GM19438 (cell line): Measurements from ENCODE around the gene NUDT7.

Experiments used
- ATAC-seq: cut with Tn5 transposase; IDR thresholded peaks from one replicate; pipeline ENCODE4 v1.9.1; 2021; ENCODE audit warnings: low read depth; ENCODE audit not compliant: unreplicated experiment

The NUDT7 gene

DNA sequence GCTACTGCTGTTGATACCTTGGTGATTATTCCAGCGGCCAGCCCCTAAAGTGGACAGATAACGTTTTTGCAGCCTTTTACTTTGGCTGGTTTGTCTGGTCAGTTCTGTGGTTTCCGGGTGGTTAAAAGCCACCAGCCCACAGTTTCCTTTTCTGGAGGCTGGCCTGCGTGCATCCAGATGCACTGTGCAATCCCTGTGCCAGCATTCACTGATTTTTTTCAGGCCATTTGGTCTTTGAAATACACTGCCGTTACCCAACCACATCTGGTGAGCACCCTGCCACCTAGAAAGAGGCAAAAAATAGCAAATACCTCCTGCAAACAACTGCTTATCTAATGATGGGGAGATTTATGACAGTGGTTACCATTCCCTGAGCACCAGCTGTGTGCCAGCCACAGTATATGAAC is 797 bp downstream of the NUDT7 start:
- ATAC-seq: peak; percentile 21

DNA sequence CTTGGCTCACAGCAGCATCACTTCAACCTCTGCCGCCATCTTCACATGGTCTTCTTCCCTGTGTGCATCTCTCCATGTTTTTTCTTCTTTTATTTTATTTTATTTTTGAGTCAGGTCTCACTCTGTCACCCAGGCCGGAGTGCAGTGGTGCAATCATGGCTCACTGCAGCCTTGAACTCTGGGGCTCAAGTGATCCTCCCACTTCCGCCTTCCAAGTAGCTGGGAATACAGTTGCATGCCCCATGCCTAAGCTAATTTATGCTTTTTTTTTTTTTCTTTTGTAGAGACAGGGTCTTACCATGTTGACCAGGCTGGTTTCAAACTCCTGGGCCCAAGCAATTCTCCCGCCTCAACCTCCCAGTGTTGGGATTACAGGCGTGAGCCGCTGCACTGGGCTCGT is 1.9 kb downstream of the NUDT7 start:
- no peak for ATAC-seq

- ATAC-seq: no peak
Observed at GRCh38 chr16:77729951-77730350, 7.6 kb downstream of the NUDT7 start.

- no peak for ATAC-seq
Observed at GRCh38 chr16:77732241-77732946, 10.1 kb downstream of the NUDT7 start.

DNA sequence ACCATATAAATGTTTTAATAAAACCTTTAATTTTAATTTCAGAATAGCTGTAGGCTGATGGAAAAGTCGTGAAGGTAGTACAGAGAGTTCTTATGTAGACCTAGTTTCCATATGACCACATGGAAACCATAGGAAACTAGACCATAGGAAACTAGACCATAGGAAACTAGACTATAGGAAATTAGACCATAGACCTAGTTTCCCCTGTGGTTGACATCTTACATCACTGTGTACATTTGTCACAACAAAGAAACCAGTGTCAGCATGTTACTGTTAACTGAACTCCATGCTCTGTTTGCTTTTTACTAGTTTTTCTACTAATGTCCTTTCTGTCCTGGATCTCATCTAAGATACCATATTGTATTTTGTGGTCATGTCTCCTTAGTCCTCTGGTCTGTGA is 14.6 kb downstream of the NUDT7 start:
- no peak for ATAC-seq

GRCh38 chr16:77738706-77739558 is 16.6 kb downstream of the NUDT7 start:
- ATAC-seq: no peak

GRCh38 chr16:77739559-77739892 is 17.2 kb downstream of the NUDT7 start:
- no peak for ATAC-seq

DNA sequence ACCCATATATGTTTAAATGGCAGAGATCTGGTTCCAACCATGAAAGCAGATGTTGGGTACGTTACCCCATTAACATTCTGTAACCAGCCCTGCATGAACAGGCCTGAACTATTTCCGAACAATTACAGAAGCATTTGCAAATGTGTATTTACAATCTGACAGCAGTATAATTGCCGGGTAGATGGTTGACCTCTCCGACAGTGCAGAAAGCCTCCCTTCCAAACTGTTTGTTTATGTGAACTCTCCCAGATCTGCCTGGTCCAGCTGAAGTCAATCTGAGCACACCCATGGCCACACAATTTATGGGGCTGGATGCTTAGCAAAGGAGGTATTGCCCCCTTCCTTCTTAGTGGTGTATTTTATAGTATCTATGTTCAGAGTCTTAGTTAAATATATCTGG is 21.8 kb downstream of the NUDT7 start:
- no peak for ATAC-seq

DNA sequence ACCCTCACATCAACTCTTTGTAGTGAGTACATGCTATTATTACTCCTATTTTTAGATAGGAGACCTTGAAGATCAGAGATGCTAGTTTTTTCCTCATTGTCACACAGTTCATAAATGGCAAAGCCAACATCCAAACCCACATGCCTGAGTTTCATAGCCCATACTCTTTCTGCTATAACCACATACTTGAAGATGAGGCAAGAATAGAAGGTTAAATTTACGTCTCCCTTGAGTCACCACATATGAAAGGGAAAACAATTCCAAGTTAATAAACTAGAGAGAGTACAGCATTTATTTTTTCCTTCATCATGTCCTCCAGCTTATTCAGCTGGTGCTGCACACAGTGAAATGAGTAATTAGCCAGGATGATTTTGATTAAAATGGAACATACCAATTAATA is 23.7 kb downstream of the NUDT7 start:
- no peak for ATAC-seq

DNA sequence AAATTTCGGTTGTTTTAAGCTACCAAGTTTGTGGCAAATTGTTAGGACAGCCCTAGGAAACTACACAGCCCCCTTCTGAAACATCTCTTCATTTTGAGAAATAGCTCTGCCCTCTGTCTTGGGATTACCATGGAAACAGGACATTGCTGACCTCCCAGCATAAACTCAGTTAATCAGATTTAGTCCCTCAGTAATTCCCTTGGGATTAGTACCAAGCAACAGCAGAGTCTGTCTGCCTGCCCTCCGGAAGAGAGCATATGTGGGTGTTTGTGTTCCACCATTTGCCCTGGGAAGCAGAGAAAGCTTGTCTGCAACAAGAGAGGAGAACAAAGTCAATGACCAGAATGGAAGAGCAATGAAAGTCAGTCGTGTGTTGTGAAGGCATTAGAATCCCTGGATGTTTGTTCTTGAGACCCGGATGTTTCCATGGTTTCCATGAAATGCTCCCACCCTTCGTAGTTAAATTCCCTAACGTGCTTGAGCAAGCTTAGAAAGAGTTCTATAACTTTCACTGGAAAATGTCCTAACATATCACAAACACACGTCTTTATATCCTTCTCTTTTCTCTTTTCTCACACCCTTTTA is 26.2 kb downstream of the NUDT7 start:
- no peak for ATAC-seq

GRCh38 chr16:77749415-77749814 is 27.1 kb downstream of the NUDT7 start:
- no peak for ATAC-seq

- no peak for ATAC-seq
Observed at GRCh38 chr16:77758046-77758445, 35.7 kb downstream of the NUDT7 start.

DNA sequence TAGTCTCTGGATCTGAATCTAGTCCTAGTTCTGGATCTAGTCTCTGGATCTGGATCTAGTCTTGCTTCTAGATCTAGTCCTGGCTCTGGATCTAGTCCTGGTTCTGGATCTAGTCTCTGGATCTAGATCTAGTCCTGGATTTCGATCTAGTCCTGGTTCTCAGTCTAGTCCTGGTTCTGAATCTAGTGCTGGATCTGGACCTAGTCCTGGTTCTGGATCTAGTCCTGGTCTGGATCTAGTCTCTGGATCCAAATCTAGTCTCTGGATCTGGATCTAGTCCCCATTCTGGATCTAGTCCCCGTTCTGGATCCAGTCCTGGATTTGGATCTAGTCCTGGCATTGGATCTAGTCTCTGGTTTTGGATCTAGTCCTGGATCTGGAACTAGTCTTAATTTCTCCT is 36.2 kb downstream of the NUDT7 start:
- no peak for ATAC-seq

- ATAC-seq: no peak
Observed at GRCh38 chr16:77759201-77759600, 36.9 kb downstream of the NUDT7 start.

GRCh38 chr16:77759821-77760220 is 37.5 kb downstream of the NUDT7 start:
- no peak for ATAC-seq

DNA sequence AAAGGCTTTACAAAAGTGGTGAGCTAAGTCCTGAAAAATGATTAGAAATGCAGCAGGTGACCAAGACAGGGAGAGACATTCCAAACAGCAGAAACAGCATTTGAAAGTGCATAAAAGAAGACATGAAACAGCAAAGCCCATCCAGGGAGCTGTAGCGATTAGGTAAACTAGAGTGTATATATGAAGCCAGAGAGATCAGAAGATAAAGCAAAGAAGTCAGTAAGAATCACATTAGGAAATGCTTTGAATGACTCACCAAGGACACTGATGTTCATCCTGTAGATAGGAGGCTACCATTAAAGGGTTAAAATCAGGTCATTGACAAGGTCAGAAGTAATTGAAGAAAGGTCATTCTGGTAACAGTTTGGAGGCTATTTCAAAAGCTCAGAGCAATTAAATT is 38.5 kb downstream of the NUDT7 start:
- no peak for ATAC-seq

DNA sequence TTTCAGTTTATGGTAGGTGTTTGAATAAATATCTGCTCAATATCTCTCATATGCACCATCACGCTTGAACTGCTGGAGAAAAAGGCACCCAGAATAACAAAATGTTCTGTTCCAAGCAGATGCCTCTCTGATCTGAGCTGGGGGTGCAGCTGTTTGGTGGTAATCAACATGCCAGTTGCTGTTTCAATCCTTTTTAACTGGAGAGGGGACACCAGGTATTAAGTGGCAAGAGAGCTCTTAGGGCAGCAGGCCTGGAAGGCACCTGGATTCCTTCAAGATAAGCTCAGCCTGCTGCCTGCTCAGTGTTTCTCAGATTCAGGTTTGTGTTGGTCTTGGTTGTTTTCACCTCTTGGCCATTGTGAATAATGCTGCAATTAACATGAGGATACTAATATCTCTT is 38.9 kb downstream of the NUDT7 start:
- no peak for ATAC-seq

DNA sequence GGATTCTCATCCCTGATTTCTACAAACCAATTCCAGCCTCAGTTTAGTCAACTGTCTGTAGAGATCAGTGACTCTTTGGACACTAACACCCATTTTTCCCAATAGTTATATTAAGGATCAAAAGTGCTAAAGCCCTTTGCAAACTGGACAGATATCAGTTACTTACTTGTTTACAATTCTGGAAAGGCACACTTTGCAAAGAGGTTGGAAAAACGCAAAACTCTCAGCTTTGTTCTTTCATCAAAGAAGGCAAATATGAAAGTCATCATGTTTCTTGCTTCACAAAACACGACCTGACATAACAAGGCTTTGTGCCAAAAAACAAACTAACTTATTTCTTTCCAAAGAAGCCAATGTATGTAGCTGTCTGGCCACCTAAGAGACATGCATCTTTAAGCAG is 39.9 kb downstream of the NUDT7 start:
- ATAC-seq: no peak

GRCh38 chr16:77763994-77764393 is 41.7 kb downstream of the NUDT7 start:
- ATAC-seq: no peak

DNA sequence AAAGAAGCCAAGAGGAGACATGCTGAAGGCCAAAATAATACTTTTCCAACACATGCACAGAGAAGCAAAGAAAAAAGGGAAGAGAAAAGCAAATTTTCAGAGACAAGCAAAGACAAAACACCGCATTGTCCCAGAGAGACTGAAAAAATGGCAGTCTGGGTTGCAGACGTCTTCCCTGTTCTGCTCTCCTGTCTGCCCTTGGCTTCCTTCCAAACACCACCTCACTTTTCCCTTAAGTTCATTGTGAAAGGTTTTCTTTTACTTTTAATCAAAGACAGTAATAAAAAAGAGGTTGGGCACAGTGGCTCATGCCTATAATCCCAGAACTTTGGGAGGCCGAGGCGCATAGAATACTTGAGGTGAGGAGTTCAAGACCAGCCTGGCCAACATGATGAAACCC is 44.9 kb downstream of the NUDT7 start:
- no peak for ATAC-seq

- ATAC-seq: no peak
Observed at GRCh38 chr16:77767826-77768225, 45.5 kb downstream of the NUDT7 start.
